Fibroblast of the conjunctiva (primary cell): ENCODE data around the gene MAPK1.
"Not testable (repeated sequence)": the region's sequence is repeated elsewhere in the genome, so short reads cannot be mapped to it uniquely, and the experiment has no call there.

Experiments used
- DNase-seq: peaks from one replicate; pipeline ENCODE4 v3.0.0-alpha.2; 2010; ENCODE audit warnings: low read depth

MAPK1 gene

DNA sequence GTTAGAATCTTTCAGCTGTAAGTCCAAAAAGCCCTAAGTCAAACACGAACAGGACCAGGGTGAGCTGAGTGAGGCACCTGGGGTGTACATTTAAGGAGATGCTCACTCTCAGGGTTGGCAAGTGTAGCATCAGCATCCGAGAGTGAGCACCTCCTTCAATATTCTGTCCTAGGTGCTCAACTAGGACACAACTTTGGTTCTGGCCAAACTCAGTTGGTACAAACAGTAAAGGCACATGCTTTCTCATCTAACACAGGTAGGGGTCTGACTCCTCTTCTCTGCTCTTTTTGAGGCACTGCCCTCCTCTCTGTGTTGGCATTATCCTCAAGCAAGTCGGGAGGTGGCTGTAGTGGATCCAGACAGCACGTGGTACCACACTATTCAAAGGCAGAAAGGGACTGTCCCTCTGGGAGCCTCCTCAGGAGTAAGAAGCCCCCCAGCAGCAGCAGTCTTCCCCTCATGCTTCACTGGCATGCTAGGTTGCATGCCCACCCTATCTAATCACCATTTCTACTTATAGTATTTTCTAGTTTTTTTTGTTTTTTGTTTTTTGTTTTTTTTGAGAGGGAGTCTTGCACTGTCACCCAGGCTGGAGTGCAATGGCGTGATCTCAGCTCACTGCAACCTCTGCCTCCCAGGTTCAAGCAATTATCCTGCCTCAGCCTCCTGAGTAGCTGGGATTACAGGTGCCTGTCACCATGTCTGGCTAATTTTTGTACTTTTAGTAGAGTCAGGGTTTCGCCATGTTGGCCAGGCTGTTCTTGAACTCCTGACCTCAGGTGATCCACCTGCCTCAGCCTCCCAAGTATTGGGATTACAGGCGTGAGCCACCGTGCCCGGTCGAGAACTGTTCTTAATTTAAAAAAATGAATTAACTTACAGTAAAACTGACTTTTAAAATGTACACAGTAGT lies 14.7 kb upstream of the MAPK1 start:
- DNase-seq = no peak

GRCh38 chr22:21876486-21877176 lies 9.2 kb upstream of the MAPK1 start:
- DNase-seq = peak; percentile 65

DNA sequence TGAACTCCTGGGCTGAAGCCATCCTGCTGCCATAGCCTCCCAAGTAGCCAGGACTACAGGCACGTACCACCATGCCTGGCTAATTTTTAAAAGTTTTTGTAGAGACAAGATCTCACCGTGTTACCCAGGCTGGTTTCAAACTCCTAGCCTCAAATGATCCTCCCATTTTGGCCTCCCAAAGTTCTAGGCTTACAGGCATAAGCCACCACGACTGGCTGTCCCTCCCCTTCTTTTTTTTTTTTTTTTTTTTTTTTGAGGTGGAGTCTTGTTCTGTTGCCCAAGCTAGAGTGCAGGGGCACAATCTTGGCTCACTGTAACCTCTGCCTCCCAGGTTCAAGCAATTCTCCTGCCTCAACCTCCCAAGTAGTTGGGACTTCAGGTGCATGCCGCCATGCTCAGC lies 7.5 kb upstream of the MAPK1 start:
- not testable (repeated sequence) for DNase-seq

- no peak for DNase-seq
Measured at GRCh38 chr22:21873619-21874018, 6.2 kb upstream of the MAPK1 start.

GRCh38 chr22:21872741-21873140 lies 5.3 kb upstream of the MAPK1 start:
- DNase-seq = not testable (repeated sequence)

DNA sequence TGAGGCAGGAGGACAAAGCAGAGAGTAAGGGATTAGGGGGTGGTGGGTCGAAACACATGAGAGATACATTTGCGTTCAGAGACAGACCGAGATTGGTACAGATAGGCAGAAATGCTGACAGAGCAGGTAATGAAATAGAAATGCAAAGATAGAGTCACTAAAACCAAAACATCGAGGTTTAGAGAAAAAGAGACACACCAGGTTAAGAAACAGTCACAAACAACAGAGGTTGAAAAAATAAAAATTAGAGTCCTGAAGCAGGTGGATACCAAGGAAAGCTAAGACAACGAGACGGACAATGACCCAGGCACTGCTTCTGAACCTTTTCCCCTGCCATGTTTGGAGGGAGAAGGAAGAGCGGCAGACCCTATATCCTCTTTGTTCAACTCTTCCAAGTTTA lies 1.2 kb upstream of the MAPK1 start:
- DNase-seq = no peak

DNA sequence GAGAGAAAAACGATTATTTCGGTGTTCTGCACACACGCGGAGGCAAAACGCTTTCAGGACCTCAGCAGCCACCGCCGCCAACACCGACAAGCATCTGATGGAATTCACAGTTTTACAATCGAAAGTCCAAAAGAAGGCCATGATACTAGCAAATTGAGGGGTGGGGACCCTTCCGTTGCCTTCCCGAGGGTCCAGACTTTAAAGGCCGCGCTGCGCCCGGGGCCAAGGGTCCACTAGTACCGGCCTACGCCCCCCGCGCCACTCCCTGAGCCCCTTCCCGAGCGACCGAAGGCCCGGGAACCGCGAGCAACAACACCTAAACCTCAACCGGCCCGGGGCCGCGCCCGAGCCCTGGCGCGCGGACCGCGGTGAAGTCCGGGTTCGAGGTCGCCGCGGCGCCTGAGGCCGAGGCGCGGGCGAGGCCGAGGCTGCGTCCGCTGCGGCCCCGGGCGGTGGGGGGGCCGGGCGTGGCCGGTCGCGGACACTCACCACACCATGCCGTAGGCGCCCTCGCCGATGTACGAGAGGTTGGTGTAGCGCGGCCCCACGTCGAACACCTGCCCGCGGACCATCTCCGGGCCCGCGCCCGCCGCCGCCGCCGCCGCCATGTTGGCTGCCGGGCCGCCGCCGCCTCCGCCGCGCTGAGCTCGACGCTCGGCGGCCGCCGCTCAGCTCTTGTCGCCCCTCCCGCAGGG lies 465 bp downstream of the MAPK1 start:
- DNase-seq = no peak

DNA sequence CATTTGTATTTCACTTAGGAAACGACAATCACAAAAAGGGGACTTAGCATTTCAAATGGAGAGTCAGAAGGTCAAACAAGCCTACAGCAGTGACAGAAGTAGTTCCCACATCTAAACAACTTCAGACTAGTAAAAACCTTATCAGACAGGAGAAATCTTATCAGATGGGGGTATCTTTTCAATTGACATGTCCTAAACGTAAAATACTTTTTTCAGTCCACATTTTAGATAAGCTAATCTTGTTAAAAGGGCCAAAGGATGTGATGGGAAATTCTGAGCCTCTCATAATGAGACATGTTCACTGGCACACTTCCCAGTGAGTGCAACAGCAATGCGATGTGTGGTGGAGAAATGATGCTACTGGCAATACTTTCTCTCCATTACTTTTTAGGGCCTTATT lies 2.4 kb downstream of the MAPK1 start:
- peak; percentile 71 for DNase-seq

DNA sequence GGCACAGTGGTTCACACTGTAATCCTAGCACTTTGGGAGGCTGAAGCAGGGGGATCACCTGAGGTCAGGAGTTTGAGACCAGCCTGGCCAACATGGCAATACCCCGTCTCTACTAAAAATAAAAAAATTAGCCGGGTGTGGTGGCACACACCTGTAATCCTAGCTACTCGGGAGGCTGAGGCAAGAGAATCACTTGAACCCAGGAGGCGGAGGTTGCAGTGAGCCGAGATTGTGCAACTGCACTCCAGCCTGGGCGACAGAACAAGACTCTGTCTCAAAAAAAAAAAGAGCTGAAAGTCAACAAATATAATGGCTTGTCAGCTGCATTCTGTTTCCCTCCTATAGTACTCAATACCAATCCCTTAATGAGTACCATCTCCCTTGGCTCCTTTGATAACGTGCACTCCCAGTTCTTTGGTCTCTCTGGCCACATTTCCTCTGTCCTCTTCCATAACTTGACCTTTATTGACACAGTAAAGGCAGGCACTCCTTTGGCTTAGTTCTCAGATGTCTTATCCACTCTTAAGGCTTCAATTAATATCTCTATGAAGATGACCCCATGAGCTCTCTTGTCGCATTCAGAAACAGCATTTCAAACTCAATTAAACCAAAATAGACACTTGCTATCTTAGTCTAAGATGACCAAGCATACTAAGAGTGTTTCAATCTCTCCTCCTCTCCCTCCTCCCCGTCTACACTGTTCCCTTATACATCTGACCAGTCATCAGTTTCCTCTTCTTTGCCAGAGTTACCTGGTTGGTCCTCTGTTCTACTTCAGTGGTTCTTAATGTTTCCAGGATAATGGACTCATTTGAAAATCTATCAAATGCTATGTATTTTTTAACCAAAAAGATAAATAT lies 4.8 kb downstream of the MAPK1 start:
- no peak for DNase-seq

- no peak for DNase-seq
Measured at GRCh38 chr22:21861851-21862250, 5.6 kb downstream of the MAPK1 start.

- DNase-seq = no peak
Measured at GRCh38 chr22:21861264-21861848, 6.1 kb downstream of the MAPK1 start.

GRCh38 chr22:21860491-21861039 lies 6.9 kb downstream of the MAPK1 start:
- DNase-seq = no peak

DNA sequence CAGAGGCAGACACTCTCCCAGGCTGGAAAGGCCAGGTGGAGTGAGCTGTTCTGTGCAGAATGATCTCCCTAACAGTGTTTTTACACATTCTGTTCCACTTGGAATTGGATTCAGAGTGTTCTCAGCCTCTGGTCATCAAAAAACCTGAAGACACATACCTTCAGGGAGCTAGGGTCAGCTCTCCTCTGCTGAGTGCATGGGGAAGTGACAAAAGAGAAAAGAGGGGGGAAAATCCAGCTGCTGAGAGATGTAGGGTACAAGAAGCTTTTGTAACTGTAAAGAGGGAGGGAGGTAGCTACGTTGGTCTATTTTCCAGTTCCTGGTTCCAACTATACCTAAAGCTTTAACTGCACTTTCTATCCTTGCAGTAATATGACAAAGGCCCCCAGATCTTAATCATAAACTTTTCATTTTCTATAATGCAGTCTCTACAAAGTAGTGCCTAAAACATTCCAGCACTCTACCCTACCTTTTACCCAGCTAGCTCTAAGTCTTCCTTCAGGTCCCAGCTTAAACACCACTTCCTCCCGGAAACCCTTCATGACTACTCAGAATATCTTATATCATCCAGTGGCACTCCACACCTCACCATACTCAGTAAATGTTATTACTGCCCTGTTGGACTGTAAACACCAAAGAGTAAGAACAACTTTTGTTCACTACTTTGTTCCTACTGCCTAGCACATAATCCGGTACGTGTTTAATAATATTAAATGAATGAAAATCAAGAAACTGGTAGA lies 9.2 kb downstream of the MAPK1 start:
- DNase-seq = no peak

GRCh38 chr22:21857481-21857914 lies 9.9 kb downstream of the MAPK1 start:
- DNase-seq = no peak

DNA sequence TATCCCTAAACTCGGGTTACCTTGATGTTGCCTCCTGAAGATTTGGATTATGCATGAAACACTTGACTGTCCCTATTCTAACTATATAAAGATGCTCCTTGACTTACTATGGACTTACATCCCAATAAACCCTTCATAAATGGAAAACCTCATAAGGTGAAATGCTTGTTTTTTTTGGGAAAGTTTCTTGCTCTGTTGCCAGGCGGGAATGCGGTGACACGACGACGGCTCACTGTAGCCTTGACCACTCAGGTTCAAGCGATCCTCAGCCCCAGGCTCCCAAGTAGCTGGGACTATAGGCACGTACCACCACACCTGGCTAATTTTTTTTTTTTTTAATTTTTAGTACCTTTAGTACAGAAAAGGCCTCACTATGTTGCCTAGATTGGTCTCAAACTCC lies 10.6 kb downstream of the MAPK1 start:
- DNase-seq = no peak

DNA sequence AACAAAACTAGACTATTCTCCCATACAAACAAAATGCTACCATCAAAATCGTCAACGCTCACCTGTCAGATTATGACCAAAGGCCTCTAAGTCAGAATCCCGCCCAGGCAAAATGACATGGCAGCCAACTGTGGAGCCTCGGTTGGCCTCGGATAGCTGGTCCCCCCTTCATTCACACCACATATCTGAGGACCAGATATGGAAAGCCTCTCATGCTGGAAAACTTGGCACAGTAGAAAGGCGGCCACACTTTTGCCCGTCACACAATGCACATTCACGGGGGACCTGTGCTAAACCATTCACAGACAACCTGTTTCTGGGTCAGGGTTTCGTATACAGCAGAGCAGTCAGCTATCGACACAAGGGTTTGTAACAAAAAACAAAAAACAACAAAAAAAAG lies 11.2 kb downstream of the MAPK1 start:
- DNase-seq = no peak

- DNase-seq = no peak
Measured at GRCh38 chr22:21855676-21856075, 11.8 kb downstream of the MAPK1 start.

DNA sequence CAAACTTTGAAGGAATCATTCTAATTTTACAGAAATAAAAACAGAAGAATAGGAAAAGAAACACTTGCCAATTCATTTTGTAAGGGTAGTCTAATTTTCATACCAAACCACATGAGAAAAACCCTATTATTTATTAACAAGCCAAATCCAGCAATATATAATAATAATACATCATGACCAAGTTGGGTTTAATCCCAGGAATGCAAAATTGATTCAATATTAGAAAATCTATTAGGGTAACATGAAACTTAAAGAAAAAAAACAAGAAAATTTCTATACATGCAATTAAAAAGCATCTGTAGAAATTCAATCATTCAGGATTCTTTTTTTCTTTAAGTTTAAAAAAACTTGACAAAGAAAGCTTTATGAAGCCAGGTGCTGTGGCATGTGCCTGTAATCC lies 16.8 kb downstream of the MAPK1 start:
- DNase-seq = no peak

GRCh38 chr22:21849489-21849888 lies 18.0 kb downstream of the MAPK1 start:
- DNase-seq = no peak

DNA sequence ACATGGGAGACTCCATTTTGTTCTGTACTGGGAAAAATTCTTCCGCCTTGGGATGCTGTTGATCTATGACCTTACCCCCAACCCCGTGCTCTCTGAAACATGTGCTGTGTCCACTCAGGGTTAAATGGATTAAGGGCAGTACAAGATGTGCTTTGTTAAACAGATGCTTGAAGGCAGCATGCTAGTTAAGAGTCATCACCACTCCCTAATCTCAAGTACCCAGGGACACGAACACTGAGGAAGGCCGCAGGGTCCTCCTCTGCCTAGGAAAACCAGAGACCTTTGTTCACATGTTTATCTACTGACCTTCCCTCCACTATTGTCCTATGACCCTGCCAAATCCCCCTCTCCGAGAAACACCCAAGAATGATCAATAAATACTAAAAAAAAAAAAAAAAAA lies 19.4 kb downstream of the MAPK1 start:
- DNase-seq = not testable (repeated sequence)
